C4-2B (cell line): ENCODE results near the gene SCAF1.

Experiments
- ZFX ChIP-seq: fragments of 450-650 bp; IDR thresholded peaks from 2 replicates; pipeline ENCODE4 v1.6.1; 2017
- TF ChIP-seq, protein P1 (sequence below): fragments of 450-650 bp; conservative IDR thresholded peaks from 2 replicates; pipeline ENCODE4 v1.5.1; 2017; ENCODE audit warnings: mild to moderate bottlenecking

DNA sequence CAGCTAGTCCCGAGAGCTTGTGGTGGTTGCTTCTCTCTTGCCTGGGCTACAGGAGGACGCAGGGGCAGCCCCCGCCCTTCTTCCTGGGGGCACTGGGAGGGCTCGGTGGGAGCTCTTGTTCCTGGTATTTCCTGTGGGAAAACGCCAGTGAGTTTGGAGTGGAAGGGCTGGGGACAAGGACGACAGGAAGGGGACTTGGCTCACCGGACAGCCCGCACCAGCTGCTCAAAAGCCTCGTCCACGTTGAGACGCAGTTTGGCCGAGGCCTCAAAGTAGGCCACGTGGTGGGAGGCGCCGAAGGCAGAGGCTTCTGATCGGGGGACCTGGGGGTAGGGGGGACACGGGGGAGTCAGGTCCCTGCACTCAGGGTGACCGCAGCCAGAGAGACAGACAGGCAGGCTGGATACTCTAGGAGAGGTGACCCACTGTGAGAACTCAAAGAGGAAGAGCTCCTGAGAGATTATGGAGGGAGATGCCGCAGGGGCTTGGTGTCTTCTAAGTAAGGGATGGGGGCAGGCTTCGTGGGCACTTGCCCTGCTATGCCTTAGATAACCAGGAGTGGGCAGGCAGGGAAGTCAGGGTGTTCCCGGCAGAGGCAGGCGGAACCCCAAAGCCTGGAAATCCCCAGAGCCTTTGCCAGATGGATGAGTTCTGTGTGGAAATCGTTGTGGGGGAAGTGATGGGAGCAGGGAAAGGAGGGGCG lies 6.3 kb upstream of the SCAF1 start:
- TF ChIP-seq, protein P1, sequence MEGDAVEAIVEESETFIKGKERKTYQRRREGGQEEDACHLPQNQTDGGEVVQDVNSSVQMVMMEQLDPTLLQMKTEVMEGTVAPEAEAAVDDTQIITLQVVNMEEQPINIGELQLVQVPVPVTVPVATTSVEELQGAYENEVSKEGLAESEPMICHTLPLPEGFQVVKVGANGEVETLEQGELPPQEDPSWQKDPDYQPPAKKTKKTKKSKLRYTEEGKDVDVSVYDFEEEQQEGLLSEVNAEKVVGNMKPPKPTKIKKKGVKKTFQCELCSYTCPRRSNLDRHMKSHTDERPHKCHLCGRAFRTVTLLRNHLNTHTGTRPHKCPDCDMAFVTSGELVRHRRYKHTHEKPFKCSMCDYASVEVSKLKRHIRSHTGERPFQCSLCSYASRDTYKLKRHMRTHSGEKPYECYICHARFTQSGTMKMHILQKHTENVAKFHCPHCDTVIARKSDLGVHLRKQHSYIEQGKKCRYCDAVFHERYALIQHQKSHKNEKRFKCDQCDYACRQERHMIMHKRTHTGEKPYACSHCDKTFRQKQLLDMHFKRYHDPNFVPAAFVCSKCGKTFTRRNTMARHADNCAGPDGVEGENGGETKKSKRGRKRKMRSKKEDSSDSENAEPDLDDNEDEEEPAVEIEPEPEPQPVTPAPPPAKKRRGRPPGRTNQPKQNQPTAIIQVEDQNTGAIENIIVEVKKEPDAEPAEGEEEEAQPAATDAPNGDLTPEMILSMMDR, result no peak
- no peak for TF ChIP-seq ZFX
